ENCODE data around the gene SYK.
"Not testable (repeated sequence)": the region's sequence is repeated elsewhere in the genome, so short reads cannot be mapped to it uniquely, and the experiment has no call there.

SYK gene

DNA sequence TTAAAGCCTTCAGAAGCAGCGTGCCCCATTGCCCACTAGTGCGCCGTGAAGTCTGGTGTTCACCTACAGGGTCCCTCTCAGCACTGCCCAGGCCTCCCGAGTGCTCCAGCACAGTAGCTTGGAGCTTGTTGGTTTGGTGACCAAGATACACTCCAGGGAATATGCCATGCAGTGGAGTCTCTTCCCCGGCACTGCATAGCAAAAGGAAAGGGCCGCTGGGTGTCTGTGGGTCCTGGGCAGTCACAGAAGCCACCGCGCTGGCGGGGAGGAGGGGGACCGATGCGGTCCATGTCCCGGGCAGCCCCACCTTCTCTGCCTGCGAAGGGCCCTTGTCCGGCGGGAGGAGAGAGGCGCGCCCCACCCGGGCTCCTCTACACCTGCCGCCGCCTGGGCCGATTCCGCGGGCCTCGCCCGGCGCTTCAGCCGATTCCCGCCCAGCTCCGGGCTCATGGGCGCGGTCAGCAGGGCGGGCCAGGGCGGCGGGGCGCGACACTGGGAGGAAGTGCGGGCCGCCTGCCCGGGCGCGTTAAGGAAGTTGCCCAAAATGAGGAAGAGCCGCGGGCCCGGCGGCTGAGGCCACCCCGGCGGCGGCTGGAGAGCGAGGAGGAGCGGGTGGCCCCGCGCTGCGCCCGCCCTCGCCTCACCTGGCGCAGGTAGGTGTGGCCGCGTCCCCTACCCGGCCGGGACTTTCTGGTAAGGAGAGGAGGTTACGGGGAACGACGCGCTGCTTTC is at the start of gene SYK:
TSS of gene SYK (plus strand) at position 579 of the 732 bp plus-strand sequence. CDS start 42,080 bp downstream, outside the sequence.
- peak; percentile 35 for DNase-seq (ENCODE audit: low spot score)

DNA sequence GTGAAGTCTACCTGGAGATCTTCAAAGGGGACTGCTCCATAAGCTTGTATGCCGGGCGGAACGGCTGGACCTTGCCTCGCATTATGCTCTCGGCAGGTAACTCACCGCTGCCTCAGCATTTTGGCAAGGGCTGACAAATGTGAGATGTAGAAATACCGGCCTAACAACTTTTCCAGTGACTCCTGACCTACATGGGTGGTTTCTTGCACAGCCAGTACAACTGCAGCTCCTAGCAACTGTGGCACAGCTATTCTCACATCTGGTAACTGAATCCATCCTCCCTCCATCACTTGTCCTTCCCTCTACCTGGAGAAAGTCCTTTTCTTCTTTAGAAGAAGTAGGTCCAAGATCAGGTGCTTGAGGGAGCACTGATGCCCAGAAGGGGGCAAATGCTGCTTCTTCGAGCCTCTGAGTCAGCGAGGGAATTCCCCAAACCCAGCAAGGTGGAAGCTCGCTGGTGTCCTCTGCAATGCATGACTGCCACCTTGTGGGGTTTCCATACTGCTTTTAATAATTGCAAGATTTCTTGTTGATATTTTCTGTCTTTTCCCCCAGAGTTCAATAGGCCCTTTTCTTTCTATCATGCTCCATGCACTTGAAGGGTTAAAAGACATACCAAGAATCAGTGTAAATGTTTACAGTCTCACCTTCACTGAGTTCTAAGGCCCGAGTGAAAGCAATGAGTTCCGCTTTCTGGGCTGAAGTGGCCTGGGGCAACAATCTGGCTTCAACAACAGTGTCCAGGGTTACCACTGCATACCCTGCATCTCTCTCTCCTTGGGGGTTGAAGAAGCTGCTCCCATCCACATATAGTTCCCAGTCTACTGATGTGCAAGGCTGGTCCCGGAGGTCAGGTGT is 45.9 kb upstream of the SYK start:
- DNase-seq (ENCODE audit: low spot score): not testable (repeated sequence)

DNA sequence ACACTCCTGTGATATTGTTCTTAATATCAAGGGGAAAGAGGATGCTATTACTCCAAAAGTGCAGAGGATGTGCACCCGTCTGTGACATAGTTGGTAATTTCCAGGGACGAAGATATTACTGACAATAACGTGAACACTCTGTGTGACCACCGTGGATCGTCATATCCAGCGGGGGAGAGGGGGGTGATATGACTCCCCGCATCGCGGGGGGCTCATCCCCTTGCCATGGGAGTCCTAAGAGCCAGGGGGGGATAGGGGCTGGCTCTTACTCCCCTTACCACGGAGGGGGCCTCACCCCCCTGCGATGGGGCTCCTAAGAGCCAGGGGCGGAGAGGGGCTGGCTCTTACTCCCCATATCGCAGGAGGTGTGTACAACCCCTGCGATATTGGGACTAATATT is 41.0 kb upstream of the SYK start:
- not testable (repeated sequence) for DNase-seq (ENCODE audit: low spot score)

DNA sequence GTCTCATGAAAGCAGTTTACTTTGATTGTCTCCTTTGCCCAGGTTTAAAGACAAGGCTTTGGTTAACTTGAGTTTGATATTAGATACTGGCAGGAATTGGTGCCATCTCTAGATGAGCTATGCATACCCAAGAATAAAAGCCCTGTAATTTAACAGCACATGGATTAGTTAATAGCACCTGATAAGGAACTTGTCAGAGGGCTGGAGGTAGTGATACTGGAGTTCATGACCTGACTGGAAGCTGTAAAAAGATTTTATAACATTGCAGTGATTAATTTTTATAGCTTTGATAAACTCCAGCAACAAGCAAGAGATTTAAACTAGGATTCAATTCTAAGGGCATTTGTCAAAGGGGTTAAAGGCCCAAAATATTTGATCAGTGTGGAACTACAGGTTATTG is 34.9 kb upstream of the SYK start:
- no peak for DNase-seq (ENCODE audit: low spot score)

DNA sequence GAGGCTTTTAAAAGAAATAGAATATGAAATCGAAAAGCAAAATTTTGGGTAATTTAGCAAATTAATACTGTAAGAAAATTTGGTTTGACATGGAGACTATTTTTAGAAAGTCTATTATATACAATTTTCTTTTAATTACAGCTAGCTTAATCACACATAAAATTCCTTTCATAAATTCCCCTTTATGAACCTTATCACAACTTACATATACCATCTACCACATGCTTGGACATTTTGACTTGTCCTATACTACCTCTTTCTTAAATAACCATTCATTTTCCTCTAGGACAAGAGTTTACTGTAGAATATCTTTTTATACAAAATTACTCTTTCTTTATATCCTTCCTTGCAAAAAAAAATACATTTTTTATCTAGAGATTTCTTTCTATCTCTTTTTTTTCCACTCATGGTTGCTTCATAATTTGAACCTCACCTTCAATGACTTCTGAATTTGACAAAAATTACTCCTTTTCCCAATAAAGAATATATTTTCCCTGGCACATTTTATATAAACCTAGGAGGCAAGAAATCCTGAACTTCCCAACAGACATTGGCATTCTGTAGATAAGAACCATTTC is 34.0 kb upstream of the SYK start:
- no peak for DNase-seq (ENCODE audit: low spot score)

DNA sequence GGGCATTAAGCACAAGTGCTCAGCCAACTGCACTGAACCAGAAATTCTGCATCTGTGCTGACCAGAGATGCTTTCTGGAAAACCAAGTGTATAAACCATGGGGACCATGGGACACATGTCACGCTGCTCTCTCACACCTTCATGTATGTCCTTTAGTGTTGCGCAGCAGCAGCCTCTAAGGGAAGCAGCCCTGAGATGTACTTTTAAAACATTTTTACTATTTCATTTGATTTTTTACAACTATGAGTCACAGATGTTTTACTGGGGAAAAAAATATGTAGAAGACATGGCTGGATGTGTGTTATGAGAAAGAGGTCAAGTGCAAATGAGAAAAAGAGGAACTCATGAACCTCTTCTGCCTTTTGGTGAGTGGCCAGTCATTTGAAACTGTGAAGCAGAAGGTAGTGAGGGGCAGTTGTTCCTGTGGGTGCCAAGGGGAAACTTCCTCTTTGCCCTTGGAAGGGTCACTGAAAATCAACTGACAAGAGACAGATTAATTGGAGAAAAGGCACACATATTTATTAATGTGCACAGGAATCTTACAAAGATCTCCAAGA is 31.4 kb upstream of the SYK start:
- no peak for DNase-seq (ENCODE audit: low spot score)

DNA sequence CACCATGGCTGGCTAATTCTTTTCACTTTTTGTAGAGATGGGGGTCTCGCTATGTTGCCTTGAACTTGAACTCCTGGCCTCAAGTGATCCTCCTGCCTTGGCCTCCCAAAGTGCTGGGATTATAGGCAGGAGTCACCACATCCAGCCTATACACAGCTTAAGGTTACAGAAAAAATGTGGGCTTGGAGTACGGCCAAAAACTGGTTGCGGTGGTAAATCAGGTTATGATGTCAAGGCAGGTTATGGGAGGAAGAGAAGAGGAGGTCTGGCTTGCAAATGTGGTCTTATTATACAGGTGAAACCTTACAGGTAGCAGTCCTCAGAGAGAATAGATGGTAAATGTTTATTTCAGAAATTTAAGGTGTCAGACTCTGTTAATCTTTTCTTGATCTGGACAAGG is 30.7 kb upstream of the SYK start:
- DNase-seq (ENCODE audit: low spot score): no peak

DNA sequence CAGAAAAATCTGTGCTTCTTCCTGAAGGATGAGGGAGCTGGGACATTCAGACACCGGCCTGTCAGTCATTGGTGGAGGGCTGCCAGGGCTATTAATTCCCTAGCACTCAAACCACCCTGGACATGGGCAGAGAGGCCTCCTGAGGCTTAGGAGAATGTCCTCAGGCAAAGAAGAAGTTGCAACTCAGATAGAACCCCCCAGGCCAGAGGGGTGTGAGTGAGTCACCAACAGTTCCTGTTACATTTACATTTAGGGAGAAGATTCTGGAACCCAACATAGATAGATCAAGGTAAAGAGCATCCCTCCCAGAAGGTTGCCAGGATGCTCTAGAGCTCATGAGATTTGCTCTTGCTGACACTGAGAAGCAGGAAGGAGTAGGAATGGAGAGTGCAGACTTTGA is 29.2 kb upstream of the SYK start:
- DNase-seq (ENCODE audit: low spot score): no peak

DNA sequence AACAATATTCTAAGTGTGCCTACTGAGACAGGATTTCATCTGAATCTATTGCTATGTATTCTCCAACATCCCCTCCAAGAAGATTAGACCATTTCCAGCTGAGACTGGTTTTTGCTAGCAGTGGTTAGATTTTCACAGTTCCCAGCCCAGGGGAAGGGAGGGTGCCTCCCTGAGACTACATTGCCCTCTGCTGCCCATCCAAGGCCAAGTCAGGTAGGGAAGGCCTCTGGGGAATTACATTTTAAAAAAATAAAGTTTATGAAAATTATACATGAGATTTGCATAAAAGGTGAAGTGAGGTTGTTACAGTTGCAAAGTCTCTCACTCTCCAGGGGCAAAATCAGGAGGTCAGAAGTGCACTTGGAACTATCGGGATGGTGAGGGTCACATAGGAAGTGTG is 28.0 kb upstream of the SYK start:
- DNase-seq (ENCODE audit: low spot score): no peak

DNA sequence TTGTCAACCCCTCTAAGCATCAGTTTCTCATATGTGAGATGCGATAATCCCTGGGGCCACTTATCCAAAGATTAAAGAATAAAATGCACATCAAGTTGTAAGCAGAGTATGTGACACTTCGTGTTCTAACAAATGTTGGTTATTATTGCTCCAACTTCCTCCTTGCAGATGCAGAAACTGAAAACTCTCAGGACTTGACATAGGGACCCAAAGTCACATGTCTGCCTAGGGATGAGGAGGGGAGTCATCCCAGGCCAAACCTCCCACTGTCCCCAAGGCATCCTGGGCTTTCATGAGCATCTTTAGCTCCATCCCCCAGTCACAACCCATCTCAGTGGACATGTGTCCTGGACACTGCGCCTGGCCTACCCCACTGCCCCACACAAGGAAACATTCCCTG is 27.5 kb upstream of the SYK start:
- DNase-seq (ENCODE audit: low spot score): no peak

DNA sequence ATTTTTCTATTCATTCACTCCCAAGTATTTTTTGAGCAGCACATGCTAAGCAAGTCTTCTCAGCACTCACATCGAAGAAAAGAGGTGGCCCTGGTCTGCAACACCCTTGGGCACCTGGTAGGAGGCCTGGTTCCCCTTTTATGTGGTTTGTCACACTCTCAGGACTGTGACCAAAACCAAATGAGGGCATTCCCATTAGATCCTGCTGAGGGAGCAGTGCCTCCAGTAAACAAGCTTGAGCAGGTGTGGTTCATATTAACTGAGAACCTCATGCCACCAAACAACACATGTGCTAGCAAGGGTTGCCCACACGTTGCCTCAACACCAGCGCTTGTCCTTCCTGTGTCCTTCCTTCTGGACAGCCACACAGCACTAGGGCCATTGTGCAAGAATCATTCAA is 26.9 kb upstream of the SYK start:
- DNase-seq (ENCODE audit: low spot score): no peak

DNA sequence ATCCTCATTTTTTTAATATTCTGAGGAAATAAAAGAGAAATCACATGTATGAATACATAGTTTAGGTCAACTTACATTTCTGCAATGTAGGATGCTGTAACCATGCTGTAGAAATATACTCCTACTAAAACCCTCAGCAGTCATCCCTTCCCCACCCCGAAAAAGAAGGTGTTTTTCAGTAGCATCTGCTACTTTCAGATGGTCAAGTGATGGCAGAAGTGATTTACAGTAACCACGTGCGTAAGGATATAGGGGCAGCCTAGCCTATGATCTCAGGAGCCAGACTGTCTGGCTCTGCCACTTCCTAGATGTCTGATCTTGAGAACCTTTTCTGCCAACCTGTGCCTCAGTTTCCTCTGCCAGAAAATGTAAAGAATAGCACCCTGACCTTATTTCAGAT is 26.0 kb upstream of the SYK start:
- no peak for DNase-seq (ENCODE audit: low spot score)

DNA sequence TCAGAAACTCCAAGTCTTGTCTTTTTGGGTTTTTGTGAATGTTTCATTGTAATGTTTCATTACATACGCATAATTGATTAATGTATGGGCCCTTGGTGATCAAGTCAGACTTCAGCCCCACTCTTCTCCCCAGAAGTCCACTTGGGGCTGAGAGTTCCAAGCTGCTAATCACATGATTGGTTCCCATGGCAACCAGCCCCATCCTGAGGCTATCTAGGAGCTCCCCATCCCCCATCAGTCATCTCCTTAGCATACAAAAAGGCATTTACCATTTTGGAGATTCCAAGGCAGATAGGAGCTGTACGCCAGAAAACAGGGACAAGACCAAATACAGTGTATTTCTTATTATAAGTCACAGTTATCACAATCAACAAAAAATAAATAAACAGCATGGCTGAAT is 22.9 kb upstream of the SYK start:
- DNase-seq (ENCODE audit: low spot score): no peak

DNA sequence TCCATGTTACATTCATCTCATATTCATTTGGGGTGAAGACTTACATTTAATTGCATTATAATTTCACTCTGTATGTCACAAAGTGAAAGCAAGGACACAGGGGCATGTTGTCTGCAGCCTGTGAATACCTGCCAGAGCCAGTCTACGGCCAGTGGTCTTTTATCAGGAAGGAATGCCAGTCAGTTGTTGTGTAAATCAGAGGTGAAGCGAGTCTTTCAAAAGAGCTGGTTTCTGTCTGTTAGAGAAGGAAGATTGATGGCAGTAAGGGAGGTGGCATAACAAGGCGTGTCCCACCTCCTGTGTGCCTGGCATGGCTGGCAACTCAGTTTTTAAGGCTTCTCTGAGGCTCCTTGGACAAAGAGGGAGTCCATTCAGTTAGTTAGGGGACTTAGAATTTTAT is 18.1 kb upstream of the SYK start:
- DNase-seq (ENCODE audit: low spot score): no peak

DNA sequence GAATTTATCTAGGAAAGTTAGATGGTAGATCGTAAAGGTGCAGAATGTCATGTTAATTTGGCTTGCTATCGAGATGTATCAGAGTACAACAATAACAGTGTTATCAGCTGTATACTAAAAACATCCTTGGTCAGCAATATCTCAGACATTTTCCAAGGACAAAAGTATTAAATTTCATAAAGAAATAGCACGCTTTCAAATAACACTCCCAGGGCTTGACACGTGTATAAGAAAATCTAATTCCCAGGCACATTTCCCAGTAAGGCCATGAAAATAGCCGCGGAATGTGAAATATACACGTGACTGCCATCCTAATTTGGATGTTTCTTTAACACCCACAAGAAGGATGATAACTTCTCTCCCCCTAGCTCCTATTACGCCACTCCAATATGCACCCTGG is 17.7 kb upstream of the SYK start:
- no peak for DNase-seq (ENCODE audit: low spot score)

DNA sequence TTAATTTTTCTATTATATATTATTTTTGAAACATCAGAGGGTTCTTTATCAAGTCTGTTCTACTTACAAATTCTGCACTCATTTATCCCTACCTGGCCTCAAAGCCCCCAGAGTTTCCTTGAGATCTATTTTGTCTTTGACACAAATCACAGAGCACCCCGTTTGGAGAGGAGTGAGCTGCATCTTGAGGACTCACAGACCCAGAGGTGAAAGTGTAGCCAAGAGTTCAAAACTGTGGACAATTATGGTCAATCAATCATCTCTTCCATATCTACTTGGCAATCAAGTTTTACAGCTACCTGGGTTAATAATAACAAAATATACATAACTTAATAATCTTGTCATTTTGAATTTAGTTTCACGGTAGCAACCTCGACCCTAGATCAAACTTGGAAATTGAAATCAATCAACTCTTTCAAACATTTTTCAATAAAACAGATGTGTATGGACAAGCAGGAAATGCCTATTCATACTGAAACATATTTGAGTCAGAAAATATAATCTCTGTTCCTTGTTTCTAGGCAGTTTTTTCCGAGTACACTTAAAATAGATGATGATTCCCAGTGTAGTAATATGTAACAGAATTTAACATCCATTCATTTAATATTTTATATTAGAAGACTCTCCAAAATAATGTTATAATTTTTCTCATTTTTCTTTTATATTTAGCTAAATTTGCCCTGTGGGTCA is 13.7 kb upstream of the SYK start:
- DNase-seq (ENCODE audit: low spot score): no peak

DNA sequence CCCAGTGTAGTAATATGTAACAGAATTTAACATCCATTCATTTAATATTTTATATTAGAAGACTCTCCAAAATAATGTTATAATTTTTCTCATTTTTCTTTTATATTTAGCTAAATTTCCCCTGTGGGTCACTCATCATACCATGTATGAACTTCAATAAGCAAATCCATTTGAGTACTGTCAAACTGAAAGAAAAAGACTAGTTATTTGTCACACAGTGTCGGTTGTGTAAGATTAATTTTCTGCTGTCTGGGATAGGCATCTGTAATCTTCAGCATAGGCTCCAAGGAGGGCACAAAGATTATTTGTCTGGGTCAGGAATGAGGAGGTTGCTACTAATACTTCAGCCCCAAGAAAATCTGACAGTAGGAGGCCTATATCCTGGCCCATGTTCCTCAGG is 13.1 kb upstream of the SYK start:
- DNase-seq (ENCODE audit: low spot score): not testable (repeated sequence)

DNA sequence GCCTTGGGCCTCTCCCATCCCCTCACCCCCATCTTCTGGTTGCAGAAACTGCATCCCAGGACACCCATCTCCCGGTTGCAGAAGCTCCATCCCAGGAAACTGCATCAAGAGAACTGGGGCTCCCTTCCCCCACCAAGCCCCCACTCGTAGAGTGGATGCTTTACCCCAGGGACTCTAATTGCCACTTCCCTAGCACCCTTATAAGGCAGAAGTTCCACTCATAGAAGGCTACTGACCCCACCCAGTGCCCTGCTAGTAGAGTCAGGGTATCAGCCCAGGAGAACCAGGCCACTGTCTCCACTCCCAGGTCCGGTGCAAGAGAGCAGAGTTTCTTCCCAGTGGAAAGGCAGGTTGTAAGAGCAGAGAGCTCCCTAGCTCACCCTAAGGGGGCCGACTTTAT is 12.2 kb upstream of the SYK start:
- no peak for DNase-seq (ENCODE audit: low spot score)

DNA sequence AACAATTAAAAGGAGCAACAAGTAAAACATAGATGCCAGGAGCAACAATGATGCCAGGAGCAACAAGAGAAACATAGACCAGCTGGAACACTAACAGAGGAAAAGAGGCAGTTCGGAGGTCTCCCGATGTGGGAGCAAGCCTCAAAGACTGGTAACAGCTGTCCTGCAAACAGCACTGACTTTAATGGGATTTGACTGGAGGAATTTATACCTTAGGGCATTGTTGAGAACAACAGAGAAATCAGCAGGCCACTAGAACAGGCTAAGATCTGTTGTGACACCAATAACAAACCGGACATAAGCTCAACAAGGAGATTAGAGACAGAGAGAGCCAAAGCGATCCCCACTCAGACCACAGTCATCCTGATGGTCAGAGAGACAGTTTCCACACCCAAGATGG is 11.8 kb upstream of the SYK start:
- no peak for DNase-seq (ENCODE audit: low spot score)

DNA sequence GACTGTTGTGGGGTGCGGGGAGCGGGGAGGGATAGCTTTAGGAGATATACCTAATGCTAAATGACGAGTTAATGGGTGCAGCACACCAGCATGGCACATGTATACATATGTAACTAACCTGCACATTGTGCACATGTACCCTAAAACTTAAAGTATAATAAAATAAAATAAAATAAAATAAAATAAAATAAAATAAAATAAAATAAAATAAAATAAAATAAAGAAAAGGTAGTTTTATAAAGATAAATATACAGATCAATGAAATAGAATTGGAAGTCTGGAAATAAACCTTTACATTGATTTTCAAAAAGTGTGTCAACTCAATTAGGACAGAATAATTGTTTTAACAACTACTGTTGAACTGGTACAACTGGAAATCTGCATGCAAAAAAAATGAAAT is 8.6 kb upstream of the SYK start:
- DNase-seq (ENCODE audit: low spot score): not testable (repeated sequence)

DNA sequence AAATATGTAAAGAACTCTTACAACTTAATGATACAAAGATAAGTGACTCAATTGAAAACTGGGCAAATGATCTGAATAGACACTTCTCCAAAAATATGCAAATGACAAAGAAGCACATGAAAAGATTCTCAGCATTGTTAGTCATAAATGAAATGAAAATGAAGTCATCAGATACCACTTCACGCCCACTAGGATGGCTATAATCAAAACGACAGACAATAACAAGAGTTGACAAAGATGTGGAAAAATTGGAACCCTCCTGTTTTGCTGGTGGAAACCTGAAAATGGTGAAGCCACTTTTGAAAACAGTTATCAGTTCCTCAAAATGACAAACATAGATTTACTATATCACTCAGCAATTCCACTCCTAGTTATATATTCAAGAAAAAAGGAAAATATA is 7.9 kb upstream of the SYK start:
- no peak for DNase-seq (ENCODE audit: low spot score)

DNA sequence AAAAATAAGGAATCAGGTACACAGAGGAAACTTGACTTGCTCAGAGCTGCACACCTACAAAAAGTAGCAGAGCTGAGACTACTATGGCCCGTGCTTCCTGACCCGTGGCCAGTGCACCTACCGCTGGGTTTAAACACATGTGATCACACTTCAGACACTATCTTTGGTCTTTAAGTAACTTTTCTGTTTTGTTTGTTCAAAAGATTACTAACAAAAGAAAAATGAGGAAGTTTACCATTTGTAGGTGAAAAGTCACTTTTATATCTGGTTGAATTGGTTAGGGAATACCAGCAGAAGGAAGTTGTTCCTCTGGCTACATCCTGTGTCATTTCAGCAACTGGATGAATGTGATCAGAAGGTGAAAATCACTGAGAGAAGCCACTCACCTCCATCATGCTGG is 6.5 kb upstream of the SYK start:
- no peak for DNase-seq (ENCODE audit: low spot score)
